H9 (cell line): Measurements from ENCODE around the gene YWHAH. TPM values are rescaled to one million over a fixed set of nuclear protein-coding genes. Genes with fewer than 3 reads are reported as not detected.

Source experiments
- DNase-seq: peaks from one replicate; pipeline ENCODE4 v3.0.0-alpha.2; 2017
- H2AFZ ChIP-seq: one replicate; pipeline ENCODE4 v1.6.1; 2013; ENCODE audit warnings: mild to moderate bottlenecking, low read length, control low read depth, moderate library complexity
- H2AK5ac ChIP-seq: 2 replicates; pipeline ENCODE4 v1.6.1; 2013; ENCODE audit warnings: low read length, control low read depth, mixed read lengths; ENCODE audit not compliant: insufficient read length
- H2BK120ac ChIP-seq: one replicate; pipeline ENCODE4 v1.6.1; 2013; ENCODE audit warnings: low read depth, mild to moderate bottlenecking, low read length, control low read depth, inconsistent platforms; ENCODE audit not compliant: poor library complexity, severe bottlenecking
- H2BK12ac ChIP-seq: 2 replicates; pipeline ENCODE4 v1.6.1; 2013; ENCODE audit warnings: low read length, control low read depth, mixed read lengths, low read depth; ENCODE audit not compliant: insufficient read length
- H2BK15ac ChIP-seq: 2 replicates; pipeline ENCODE4 v1.6.1; 2013; ENCODE audit warnings: low read depth, low read length, control low read depth
- H2BK20ac ChIP-seq: one replicate; pipeline ENCODE4 v1.6.1; 2013; ENCODE audit warnings: low read depth, mild to moderate bottlenecking, low read length, control low read depth, inconsistent platforms; ENCODE audit not compliant: poor library complexity, severe bottlenecking
- H2BK5ac ChIP-seq: 2 replicates; pipeline ENCODE4 v1.6.1; 2013; ENCODE audit warnings: low read length, control low read depth, mixed read lengths; ENCODE audit not compliant: insufficient read length
- H3K14ac ChIP-seq: 2 replicates; pipeline ENCODE4 v1.6.1; 2013; ENCODE audit warnings: low read length, control low read depth; ENCODE audit not compliant: insufficient read depth
- H3K18ac ChIP-seq: 2 replicates; pipeline ENCODE4 v1.6.1; 2013; ENCODE audit warnings: low read depth, mild to moderate bottlenecking, mixed read lengths, low read length, control low read depth; ENCODE audit not compliant: insufficient read length
- H3K23ac ChIP-seq: 2 replicates; pipeline ENCODE4 v1.6.1; 2013; ENCODE audit warnings: low read length, control low read depth, mixed read lengths, low read depth; ENCODE audit not compliant: insufficient read length
- H3K23me2 ChIP-seq: 2 replicates; pipeline ENCODE4 v1.6.1; 2013; ENCODE audit warnings: low read depth, mild to moderate bottlenecking, mixed read lengths, low read length, control low read depth; ENCODE audit not compliant: insufficient read length, poor library complexity, severe bottlenecking
- H3K27ac ChIP-seq: 2 replicates; pipeline ENCODE4 v1.5.1; 2013; ENCODE audit warnings: low read length, control low read depth, mixed read lengths, low read depth; ENCODE audit not compliant: insufficient read length
- H3K27me3 ChIP-seq: 2 replicates; pipeline ENCODE4 v1.6.1; 2013; ENCODE audit warnings: low read length, control low read depth, inconsistent platforms; ENCODE audit not compliant: insufficient read depth
- H3K4ac ChIP-seq: 2 replicates; pipeline ENCODE4 v1.6.1; 2013; ENCODE audit warnings: low read depth, mild to moderate bottlenecking, control low read depth, inconsistent platforms, low read length, moderate library complexity
- H3K4me1 ChIP-seq: 2 replicates; pipeline ENCODE4 v1.6.1; 2013; ENCODE audit warnings: low read length, control low read depth, inconsistent platforms; ENCODE audit not compliant: insufficient read depth
- H3K4me2 ChIP-seq: 2 replicates; pipeline ENCODE4 v1.6.1; 2013; ENCODE audit warnings: low read length, control low read depth, mixed read lengths; ENCODE audit not compliant: insufficient read length, insufficient read depth
- H3K56ac ChIP-seq: 2 replicates; pipeline ENCODE4 v1.6.1; 2013; ENCODE audit warnings: low read depth, mild to moderate bottlenecking, mixed read lengths, low read length, control low read depth; ENCODE audit not compliant: insufficient read length
- H3K79me1 ChIP-seq: 2 replicates; pipeline ENCODE4 v1.6.1; 2013; ENCODE audit warnings: low read depth, mild to moderate bottlenecking, moderate library complexity, low read length, control low read depth, inconsistent platforms; ENCODE audit not compliant: insufficient read depth, poor library complexity, severe bottlenecking
- H3K79me2 ChIP-seq: 2 replicates; pipeline ENCODE4 v1.6.1; 2013; ENCODE audit warnings: low read length, control low read depth, inconsistent platforms; ENCODE audit not compliant: insufficient read depth
- H3K9ac ChIP-seq: 2 replicates; pipeline ENCODE4 v1.6.1; 2013; ENCODE audit warnings: low read length, control low read depth, mixed read lengths; ENCODE audit not compliant: insufficient read length; ENCODE audit errors: extremely low read depth
- H3K9me3 ChIP-seq: one replicate; pipeline ENCODE4 v1.6.1; 2013; ENCODE audit warnings: low read depth, low read length, inconsistent platforms; ENCODE audit not compliant: control insufficient read depth
- H3T11ph ChIP-seq: one replicate; pipeline ENCODE4 v1.6.1; 2013; ENCODE audit warnings: mild to moderate bottlenecking, low read length, control low read depth, inconsistent platforms
- H4K20me1 ChIP-seq: one replicate; pipeline ENCODE4 v1.6.1; 2013; ENCODE audit not compliant: control insufficient read depth, insufficient read length, insufficient read depth
- H4K5ac ChIP-seq: 2 replicates; pipeline ENCODE4 v1.6.1; 2013; ENCODE audit warnings: low read depth, mild to moderate bottlenecking, mixed read lengths, low read length, control low read depth; ENCODE audit not compliant: insufficient read length
- H4K8ac ChIP-seq: replicated peaks from 2 replicates; pipeline ENCODE4 v1.6.1; 2013; ENCODE audit warnings: low read length, control low read depth, mixed read lengths, low read depth; ENCODE audit not compliant: insufficient read length
- H4K91ac ChIP-seq: 2 replicates; pipeline ENCODE4 v1.6.1; 2013; ENCODE audit warnings: low read depth, mild to moderate bottlenecking, moderate library complexity, mixed read lengths, low read length, control low read depth; ENCODE audit not compliant: insufficient read length
- H3K27ac Mint-ChIP-seq, 3 experiments: 2 replicates in 2 of 3; 3 replicates in 1 of 3; pipeline ENCODE4 v1.8.0; 2020 to 2021; ENCODE audit warnings: mixed read lengths in 3 of 3, mild to moderate bottlenecking in 1 of 3, moderate library complexity in 1 of 3
- H3K27me3 Mint-ChIP-seq: 2 replicates; pipeline ENCODE4 v1.8.0; 2021; ENCODE audit warnings: low read depth, mild to moderate bottlenecking, moderate library complexity, mixed read lengths
- H3K36me3 Mint-ChIP-seq, 3 experiments: 2 replicates in 2 of 3; 3 replicates in 1 of 3; pipeline ENCODE4 v1.8.0; 2020 to 2021; ENCODE audit warnings: low read depth in 3 of 3, mixed read lengths in 3 of 3; ENCODE audit not compliant: insufficient read depth in 1 of 3
- H3K4me1 Mint-ChIP-seq, 2 experiments: 2 replicates each; pipeline ENCODE4 v1.8.0; 2020; ENCODE audit warnings: mixed read lengths in 2 of 2
- H3K4me3 Mint-ChIP-seq, 2 experiments: 2 replicates in 1 of 2; 3 replicates in 1 of 2; pipeline ENCODE4 v1.8.0; 2020 to 2021; ENCODE audit warnings: mild to moderate bottlenecking in 2 of 2, mixed read lengths in 2 of 2, moderate library complexity in 1 of 2
- H3K9me3 Mint-ChIP-seq, 2 experiments: 2 replicates in 1 of 2; 3 replicates in 1 of 2; pipeline ENCODE4 v1.8.0; 2020; ENCODE audit warnings: mild to moderate bottlenecking in 2 of 2, mixed read lengths in 2 of 2, moderate library complexity in 1 of 2
- WGBS: extraction: QIAGEN DNeasy Blood & Tissue Kit; methylation state at CpG from one replicate; pipeline ENCODE4 v1.1.7; 2013; ENCODE audit warnings: missing lambda C conversion rate, low lambda C conversion rate, mixed read lengths; ENCODE audit not compliant: insufficient read length; ENCODE audit errors: extremely low coverage; 5-methylcytosine and 5-hydroxymethylcytosine counted together
- total RNA-seq: library from RNA; stranded (reverse); gene quantifications from 2 replicates; pipeline ENCODE4 v1.2.1, GENCODE V29; 2021
- TF ChIP-seq, protein P1 (sequence below): fragments of 200-600 bp; sonication (generic); conservative IDR thresholded peaks from 3 replicates; pipeline ENCODE4 v1.8.0; 2021; ENCODE audit warnings: antibody characterized with exemption, mild to moderate bottlenecking

The YWHAH gene
- total RNA-seq, 1 experiment from 2014 or later = 250 TPM

GRCh38 chr22:31933406-31933805 is 10.9 kb upstream of the YWHAH start:
- Histone ChIP-seq H3K27ac (no peak overlapping the region), H4K5ac (no peak overlapping the region), H4K20me1 (no peaks in the 10 kb centered on the region), H3K79me1 (no peaks in the 10 kb centered on the region), H3K23me2 (no peaks in the 10 kb centered on the region), H2BK12ac (no peak overlapping the region), H3K14ac (no peak overlapping the region), H3K79me2 (no peaks in the 10 kb centered on the region), H3K4me2 (no peak overlapping the region), H2AK5ac (no peak overlapping the region), H2BK15ac (no peak overlapping the region), H3K4me1 (no peaks in the 10 kb centered on the region), H4K8ac (no peak overlapping the region), H3K56ac (no peak overlapping the region), H3K9ac (no peak overlapping the region), H2BK5ac (no peak overlapping the region), H3T11ph (no peak overlapping the region), H3K4ac (no peak overlapping the region), H2BK120ac (no peak overlapping the region), H3K18ac (no peak overlapping the region), H2AFZ (no peak overlapping the region), H2BK20ac (no peak overlapping the region), H4K91ac (no peak overlapping the region), H3K27me3 (no peaks in the 10 kb centered on the region), H3K9me3 (no peaks in the 10 kb centered on the region), H3K23ac (no peak overlapping the region)
- no peak overlapping the region for H3K4me3 Mint-ChIP-seq
- H3K9me3 Mint-ChIP-seq = no peaks in the 10 kb centered on the region; a peak in 1 of 5 replicates
- DNase-seq = no peak
- H3K36me3 Mint-ChIP-seq = no peaks in the 10 kb centered on the region
- WGBS = no CpG with 5 or more reads among the region's 6 CpGs
- peaks cover 7 to 16% of the 10 kb centered on the region in 2 experiments for H3K4me1 Mint-ChIP-seq
- H3K27ac Mint-ChIP-seq = no peak overlapping the region
- peaks cover 15% of the 10 kb centered on the region for H3K27me3 Mint-ChIP-seq
- TF ChIP-seq, protein P1, sequence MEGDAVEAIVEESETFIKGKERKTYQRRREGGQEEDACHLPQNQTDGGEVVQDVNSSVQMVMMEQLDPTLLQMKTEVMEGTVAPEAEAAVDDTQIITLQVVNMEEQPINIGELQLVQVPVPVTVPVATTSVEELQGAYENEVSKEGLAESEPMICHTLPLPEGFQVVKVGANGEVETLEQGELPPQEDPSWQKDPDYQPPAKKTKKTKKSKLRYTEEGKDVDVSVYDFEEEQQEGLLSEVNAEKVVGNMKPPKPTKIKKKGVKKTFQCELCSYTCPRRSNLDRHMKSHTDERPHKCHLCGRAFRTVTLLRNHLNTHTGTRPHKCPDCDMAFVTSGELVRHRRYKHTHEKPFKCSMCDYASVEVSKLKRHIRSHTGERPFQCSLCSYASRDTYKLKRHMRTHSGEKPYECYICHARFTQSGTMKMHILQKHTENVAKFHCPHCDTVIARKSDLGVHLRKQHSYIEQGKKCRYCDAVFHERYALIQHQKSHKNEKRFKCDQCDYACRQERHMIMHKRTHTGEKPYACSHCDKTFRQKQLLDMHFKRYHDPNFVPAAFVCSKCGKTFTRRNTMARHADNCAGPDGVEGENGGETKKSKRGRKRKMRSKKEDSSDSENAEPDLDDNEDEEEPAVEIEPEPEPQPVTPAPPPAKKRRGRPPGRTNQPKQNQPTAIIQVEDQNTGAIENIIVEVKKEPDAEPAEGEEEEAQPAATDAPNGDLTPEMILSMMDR = no peak
